Erythroblast (primary cell): Measurements from ENCODE around the gene NEDD4L.
"Not testable (repeated sequence)": the region's sequence is repeated elsewhere in the genome, so short reads cannot be mapped to it uniquely, and the experiment has no call there.

Source experiments
- DNase-seq, 2 experiments: peaks; one replicate each; lab custom pipeline; 2025; lab: John Stamatoyannopoulos, UW
- GATA1 ChIP-seq: IDR thresholded peaks from 2 replicates; pipeline ENCODE4 v1.6.1; 2011; ENCODE audit warnings: low read depth, mild to moderate bottlenecking, control low read depth, low read length, moderate library complexity
- POLR2A ChIP-seq: IDR thresholded peaks from 2 replicates; pipeline ENCODE4 v1.6.1; 2011; ENCODE audit warnings: mild to moderate bottlenecking, low read length

NEDD4L gene

GRCh38 chr18:58043491-58044369 lies at the start of gene NEDD4L:
Gene NEDD4L, plus strand, starts transcription at chr18:58044226. Its CDS starts 435 bp downstream, at chr18:58044661.
- TF ChIP-seq POLR2A (no peak), GATA1 (no peak)
- peak; percentile 93 to 95 for DNase-seq

DNA sequence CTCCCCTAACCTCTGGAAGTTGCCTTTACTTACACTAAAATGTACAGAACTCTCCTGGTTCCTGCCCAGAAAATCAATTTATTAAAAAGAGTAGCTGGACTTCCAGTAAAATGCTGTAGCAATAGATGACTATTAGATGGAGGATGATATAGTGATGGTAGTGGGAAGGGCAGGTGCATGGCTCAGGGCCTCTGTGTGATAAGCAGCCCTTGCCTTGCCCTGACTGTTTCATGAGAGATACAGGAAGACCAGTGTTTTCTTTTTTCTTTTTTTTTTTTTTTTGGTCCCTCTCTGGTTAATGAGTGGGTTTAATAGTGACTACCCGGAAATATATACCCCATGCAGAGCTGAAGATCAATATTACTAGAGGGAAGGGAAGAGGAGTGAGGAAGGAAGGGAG lies 48.7 kb upstream of the NEDD4L start:
- TF ChIP-seq GATA1 (no peak), POLR2A (no peak)
- DNase-seq: peak; percentile 66 to 85

DNA sequence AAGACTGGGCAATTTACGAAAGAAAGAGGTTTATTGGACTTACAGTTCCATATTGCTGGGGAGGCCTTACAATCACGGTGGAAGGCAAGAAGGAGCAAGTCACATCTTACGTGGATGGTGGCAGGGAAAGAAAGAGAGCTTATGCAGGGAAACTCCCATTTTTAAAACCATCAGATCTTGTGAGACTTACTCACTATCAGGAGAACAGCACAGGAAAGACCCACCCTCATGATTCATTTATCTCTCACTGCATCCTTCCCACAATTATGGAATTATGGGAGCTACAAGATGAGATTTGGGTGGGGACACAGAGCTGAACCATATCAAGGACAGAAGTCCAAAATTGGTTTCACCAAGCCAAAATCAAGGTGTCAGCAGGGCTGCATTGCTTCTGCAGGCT lies 47.1 kb upstream of the NEDD4L start:
- not testable (repeated sequence) for DNase-seq

GRCh38 chr18:57997820-57998219 lies 46.2 kb upstream of the NEDD4L start:
- no peak for DNase-seq
- no peak for TF ChIP-seq GATA1
- no peak for TF ChIP-seq POLR2A

GRCh38 chr18:57998461-57998860 lies 45.6 kb upstream of the NEDD4L start:
- DNase-seq: no peak
- TF ChIP-seq POLR2A: no peak
- TF ChIP-seq GATA1: no peak

DNA sequence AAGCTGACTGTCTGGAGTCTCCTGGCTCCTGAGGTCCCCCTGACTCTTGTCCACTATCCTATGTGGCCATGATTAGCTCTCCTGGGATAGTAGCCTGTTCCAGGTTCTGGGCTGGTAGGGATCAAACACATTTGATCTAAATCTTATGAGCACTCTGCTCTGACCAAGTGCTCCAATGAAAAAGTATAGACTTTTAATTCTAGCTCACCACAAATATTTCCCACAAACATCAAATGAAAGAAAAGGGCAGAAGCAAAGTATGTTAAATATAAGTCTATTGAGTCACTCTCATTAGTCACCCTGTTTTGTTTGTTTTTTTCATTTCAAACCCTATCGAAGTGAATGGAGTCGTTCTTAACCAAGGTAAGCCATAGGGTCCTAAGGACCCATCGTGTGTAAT lies 39.7 kb upstream of the NEDD4L start:
- TF ChIP-seq POLR2A (no peak), GATA1 (no peak)
- DNase-seq: no peak

GRCh38 chr18:58005011-58005410 lies 39.0 kb upstream of the NEDD4L start:
- DNase-seq: no peak
- no peak for TF ChIP-seq POLR2A
- no peak for TF ChIP-seq GATA1

- no peak for DNase-seq
- TF ChIP-seq GATA1 (no peak), POLR2A (no peak)
Observed at GRCh38 chr18:58005885-58006523, 38.0 kb upstream of the NEDD4L start.

DNA sequence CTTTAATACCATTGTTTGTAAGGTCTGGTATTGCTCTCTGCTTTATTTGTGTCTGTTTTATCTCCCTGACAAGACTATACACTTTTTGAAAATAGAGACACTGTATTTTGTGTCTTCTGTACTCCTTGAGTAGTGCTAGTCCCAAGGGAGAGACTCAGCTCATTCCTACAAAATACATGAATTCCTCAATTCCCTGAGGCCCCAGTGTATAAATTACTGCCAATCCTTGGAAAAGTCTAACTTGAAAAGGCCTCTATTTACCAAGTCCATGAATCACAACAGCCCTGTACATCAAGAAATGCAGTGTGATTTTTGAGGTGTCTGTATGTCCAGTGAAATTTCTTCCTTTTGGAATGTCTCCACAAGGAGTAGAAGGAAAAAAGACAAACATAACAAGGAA lies 34.9 kb upstream of the NEDD4L start:
- no peak for DNase-seq
- TF ChIP-seq POLR2A (no peak), GATA1 (no peak)

- TF ChIP-seq GATA1: no peak
- TF ChIP-seq POLR2A: no peak
- no peak for DNase-seq
Observed at GRCh38 chr18:58010265-58010664, 33.8 kb upstream of the NEDD4L start.

DNA sequence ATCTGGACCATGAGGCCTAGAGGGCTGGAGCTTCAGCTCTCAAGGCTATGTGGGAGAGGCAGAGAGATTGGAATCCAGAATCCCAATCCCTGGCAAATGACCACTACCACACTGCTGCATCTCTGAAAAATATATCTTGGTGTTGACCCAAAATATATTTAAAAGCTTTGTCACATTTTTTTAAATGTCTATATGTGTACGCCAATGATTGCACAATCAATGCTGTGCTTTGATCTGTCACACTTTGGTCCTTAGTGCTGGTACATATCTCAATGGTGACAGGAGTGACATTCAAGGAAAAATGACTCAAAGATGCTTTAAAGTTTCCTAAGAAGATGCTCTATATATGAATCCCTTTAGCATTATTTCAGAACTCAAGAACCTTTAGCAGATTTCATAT lies 31.7 kb upstream of the NEDD4L start:
- DNase-seq: no peak
- TF ChIP-seq GATA1 (no peak), POLR2A (no peak)

DNA sequence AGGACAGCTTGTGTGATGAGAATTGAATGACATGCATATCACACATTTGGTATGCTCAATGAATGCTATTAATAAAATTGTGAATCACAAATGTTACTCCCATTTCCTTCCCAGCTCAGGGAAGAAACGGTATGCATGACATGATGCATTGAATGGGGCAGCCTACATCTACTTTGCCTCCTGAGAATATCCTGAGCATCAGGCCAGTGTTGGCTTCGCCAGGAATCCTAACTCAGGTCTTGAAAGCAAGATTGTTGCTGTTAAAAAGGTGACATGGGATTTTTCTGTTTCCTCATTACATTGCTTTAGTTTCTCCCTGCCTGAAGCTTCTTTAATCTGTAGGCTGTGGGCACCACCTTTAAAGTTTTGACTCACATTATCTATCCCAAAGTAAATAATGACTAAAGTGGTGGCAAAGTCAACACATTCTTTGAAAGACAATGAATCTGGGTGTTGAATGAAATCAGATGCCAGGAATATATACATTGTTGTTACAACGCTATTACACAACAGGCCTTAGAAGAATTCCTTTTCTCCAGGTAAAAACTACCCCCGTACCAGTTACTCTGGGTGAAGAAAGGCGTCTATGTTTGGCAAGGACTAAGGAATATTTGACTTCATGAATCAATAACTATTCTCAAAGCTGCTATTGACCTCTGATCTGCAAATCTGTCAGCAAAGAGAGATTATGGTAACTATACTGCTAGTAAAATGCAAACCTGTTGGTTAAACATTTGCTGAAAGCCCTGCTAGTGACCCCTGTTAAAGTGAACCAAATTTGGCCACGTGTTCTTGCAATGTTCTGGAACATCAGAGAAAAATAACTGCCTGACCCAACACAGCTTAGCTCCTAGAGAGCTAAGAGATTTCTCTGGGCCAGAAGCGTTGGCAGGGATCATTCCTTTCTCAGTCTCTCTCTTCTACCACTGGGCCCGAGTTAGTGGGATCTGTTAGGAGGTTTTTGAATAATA lies 30.5 kb upstream of the NEDD4L start:
- no peak for DNase-seq
- no peak for TF ChIP-seq GATA1
- TF ChIP-seq POLR2A: no peak

- DNase-seq: no peak
- TF ChIP-seq POLR2A: no peak
- no peak for TF ChIP-seq GATA1
Observed at GRCh38 chr18:58015065-58015780, 28.8 kb upstream of the NEDD4L start.
